Spleen (tissue), 11 donors: ENCODE results near the gene KIF21A. TPM values are rescaled to one million over a fixed set of nuclear protein-coding genes. Genes with fewer than 3 reads are reported as not detected.

ENCODE experiments used
- DNase-seq: peaks from one replicate; pipeline ENCODE4 v3.0.0-alpha.2; 2020
- H3K27ac ChIP-seq, 8 donors: fragments of 200-600 bp; sonication (generic) in 7 of 8; 1 replicate in 4 of 8; 2 replicates in 4 of 8; pipeline versions ENCODE4 v1.5.0 to v1.8.0; 2016 to 2021; ENCODE audit warnings: inconsistent platforms in 4 of 8, mild to moderate bottlenecking in 4 of 8, moderate library complexity in 1 of 8
- H3K27me3 ChIP-seq, 7 donors: fragments of 200-600 bp; sonication (generic) in 6 of 7; replicated peaks in 1 of 7; 1 replicate in 4 of 7; 2 replicates in 3 of 7; pipeline versions ENCODE4 v1.5.0 to v1.8.0; 2016 to 2021; ENCODE audit warnings: inconsistent platforms in 3 of 7, mild to moderate bottlenecking in 1 of 7
- H3K36me3 ChIP-seq, 6 donors: fragments of 200-600 bp; sonication (generic) in 5 of 6; 1 replicate in 4 of 6; 2 replicates in 2 of 6; pipeline versions ENCODE4 v1.5.0 to v1.8.0; 2016 to 2021; ENCODE audit warnings: inconsistent platforms in 2 of 6
- H3K4me1 ChIP-seq, 6 donors: fragments of 200-600 bp; sonication (generic) in 5 of 6; 1 replicate in 3 of 6; 2 replicates in 3 of 6; pipeline versions ENCODE4 v1.5.0 to v1.8.0; 2016 to 2021; ENCODE audit warnings: inconsistent platforms in 3 of 6
- H3K4me3 ChIP-seq, 8 donors: fragments of 200-600 bp; sonication (generic) in 7 of 8; 1 replicate in 4 of 8; 2 replicates in 4 of 8; pipeline versions ENCODE4 v1.5.0 to v1.8.0; 2016 to 2021; ENCODE audit warnings: inconsistent platforms in 4 of 8, mild to moderate bottlenecking in 4 of 8, moderate library complexity in 2 of 8
- H3K9me3 ChIP-seq, 8 donors: fragments of 200-600 bp; sonication (generic) in 7 of 8; 1 replicate in 4 of 8; 2 replicates in 4 of 8; pipeline versions ENCODE4 v1.5.0 to v1.8.0; 2016 to 2021; ENCODE audit warnings: inconsistent platforms in 4 of 8
- POLR2A ChIP-seq, 3 donors: fragments of 450-650 bp; IDR thresholded peaks; one replicate each; pipeline ENCODE4 v1.5.1; 2017; ENCODE audit warnings: antibody characterized with exemption in 3 of 3, mild to moderate bottlenecking in 1 of 3
- POLR2AphosphoS5 ChIP-seq, 3 donors: sonication (generic); formaldehyde crosslinking; IDR thresholded peaks; one replicate each; pipeline ENCODE4 v1.5.1; 2017; ENCODE audit warnings: antibody characterized with exemption in 3 of 3
- WGBS, 5 donors: extraction: QIAGEN DNeasy Blood & Tissue Kit in 3 of 5; methylation state at CpG; one replicate each; pipeline versions ENCODE4 v1.1.5 to v1.1.7; 2013 to 2018; 5-methylcytosine and 5-hydroxymethylcytosine counted together
- intact Hi-C: fragments of 100-400 bp; cut with DNase I; formaldehyde crosslinking; loops from one replicate; pipeline ENCODE4 v1.15.0; 2023; ENCODE audit warnings: low total_unique reads
- polyA plus RNA-seq, 3 donors: library from polyadenylated mRNA; stranded (reverse); fragments of 200-250 nt; gene quantifications; one replicate each; pipeline ENCODE4 v1.2.1, GENCODE V29; 2013
- total RNA-seq, 7 donors: library from RNA; depleted of rRNA in 3 of 7; stranded (reverse); fragments of >200 nt in 3 of 7; fragmentation: NEBNext Ultra II Directional in 4 of 7; extraction: Animal tissue kit (Norgen Biotek cat#: 25700) in 4 of 7; gene quantifications; one replicate each; pipeline versions ENCODE4 v1.1.0 to v1.2.1, GENCODE V29; 2016 to 2021
- TF ChIP-seq, protein P1 (sequence below), 11 experiments: fragments of 200-600 bp in 7 of 11; fragments of 450-650 bp in 4 of 11; sonication (generic) in 4 of 11; IDR thresholded peaks in 8 of 11; conservative IDR thresholded peaks in 3 of 11; 1 replicate in 7 of 11; 2 replicates in 4 of 11; pipeline versions ENCODE4 v1.4.0 to v1.8.0; 2016 to 2021; ENCODE audit warnings: antibody characterized with exemption in 11 of 11, inconsistent platforms in 4 of 11, mild to moderate bottlenecking in 1 of 11
- donor health status: healthy with polysubstance abuse.
- donor health status: DM: no; HTN: no; CAD: no; lungs with moderate emphysema.
- donor health status: DM: no; HTN: no; CAD: no.
- donor health status: Bipolar disorder and iron deficiency.
- donor health status: healthy.
- donor health status: DM: no; HTN: no; CAD: no.
- donor health status: DM: yes; HTN: yes; CAD: no.

KIF21A gene
- total and polyA plus RNA-seq, 10 donors, result 1.0 to 47.1 (median 11.8) TPM

DNA sequence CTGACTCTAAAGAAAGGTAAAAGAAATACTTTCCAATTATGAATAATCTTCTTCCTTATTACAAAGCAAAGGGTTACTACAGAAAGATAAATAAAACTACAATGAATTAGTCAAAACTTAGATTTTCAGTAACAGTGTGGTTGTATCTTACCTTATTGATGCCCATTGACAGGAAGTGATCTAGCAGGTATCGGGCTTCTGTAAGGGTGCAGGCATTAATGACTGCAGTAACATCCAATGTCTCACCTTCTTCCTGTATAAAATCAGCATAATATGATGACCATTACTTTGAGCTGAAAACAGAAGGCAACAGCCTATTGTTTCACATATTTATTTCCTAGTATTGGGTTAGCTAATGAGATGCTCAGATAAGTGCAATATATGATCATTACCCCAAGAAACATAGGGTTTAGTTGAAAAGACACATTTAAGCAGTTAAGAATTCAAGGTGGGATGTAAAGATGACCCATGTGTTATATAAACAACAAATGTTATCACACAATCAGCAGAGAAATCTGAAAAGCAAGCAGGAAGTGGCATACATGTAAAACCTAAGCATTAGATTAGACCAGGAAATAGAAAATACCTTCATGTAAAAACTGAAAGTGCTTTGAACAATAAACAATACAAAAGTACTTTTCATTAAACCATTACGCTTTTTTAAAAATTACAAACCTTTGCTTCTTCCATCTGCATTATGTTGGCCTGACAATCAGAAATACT lies 111.2 kb downstream of the KIF21A start:
- no peaks in the 10 kb centered on the region for H3K4me1 ChIP-seq
- H3K36me3 ChIP-seq, result peaks cover 0 to 24% (median 0%) of the 10 kb centered on the region in 6 donors
- 67 to 84% (median 80%) methylated on average over 2 of the region's 2 CpGs for WGBS, 5 donors
- intact Hi-C loops, result no loop called here
- no peaks in the 10 kb centered on the region for H3K27me3 ChIP-seq
- DNase-seq, result no peak
- no peak overlapping the region for H3K4me3 ChIP-seq
- no peak for TF ChIP-seq POLR2AphosphoS5 (IDR thresholded peaks at IDR 0.05)
- no peak for TF ChIP-seq POLR2A (IDR thresholded peaks at IDR 0.05)
- TF ChIP-seq, protein P1, sequence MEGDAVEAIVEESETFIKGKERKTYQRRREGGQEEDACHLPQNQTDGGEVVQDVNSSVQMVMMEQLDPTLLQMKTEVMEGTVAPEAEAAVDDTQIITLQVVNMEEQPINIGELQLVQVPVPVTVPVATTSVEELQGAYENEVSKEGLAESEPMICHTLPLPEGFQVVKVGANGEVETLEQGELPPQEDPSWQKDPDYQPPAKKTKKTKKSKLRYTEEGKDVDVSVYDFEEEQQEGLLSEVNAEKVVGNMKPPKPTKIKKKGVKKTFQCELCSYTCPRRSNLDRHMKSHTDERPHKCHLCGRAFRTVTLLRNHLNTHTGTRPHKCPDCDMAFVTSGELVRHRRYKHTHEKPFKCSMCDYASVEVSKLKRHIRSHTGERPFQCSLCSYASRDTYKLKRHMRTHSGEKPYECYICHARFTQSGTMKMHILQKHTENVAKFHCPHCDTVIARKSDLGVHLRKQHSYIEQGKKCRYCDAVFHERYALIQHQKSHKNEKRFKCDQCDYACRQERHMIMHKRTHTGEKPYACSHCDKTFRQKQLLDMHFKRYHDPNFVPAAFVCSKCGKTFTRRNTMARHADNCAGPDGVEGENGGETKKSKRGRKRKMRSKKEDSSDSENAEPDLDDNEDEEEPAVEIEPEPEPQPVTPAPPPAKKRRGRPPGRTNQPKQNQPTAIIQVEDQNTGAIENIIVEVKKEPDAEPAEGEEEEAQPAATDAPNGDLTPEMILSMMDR (IDR thresholded peaks at IDR 0.05 in 8 of 11, conservative IDR thresholded peaks at IDR 0.05 in 3 of 11), result no peak
- H3K9me3 ChIP-seq, result no peaks in the 10 kb centered on the region
- peak overlapping the region in 3 of 8 donors; percentile 33 to 62 (median 52) for H3K27ac ChIP-seq

DNA sequence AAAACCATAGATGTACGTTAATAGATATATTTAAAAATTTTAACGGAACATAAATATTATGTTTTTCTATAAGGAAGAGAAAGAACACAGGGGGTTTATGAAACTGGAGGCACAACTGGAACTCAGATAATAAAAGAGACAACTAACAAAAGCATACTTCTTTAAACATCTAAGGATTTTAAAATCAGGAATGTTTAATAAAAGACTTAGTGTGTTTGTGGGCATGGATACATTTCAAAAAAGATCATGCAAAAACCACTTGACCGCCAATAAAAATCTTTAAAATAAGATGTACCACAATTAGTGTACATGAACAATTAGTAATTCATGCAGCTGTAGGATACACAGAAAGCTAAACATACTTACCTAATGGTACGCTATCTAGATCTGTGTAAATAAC lies 113.0 kb downstream of the KIF21A start:
- intact Hi-C loops, result no loop called here
- WGBS, 5 donors, result 94 to 97% (median 95%) methylated on average over 4 of the region's 4 CpGs
- H3K9me3 ChIP-seq, result no peaks in the 10 kb centered on the region
- no peak overlapping the region for H3K27ac ChIP-seq
- TF ChIP-seq, protein P1 (IDR thresholded peaks at IDR 0.05 in 8 of 11, conservative IDR thresholded peaks at IDR 0.05 in 3 of 11), result no peak
- no peak for TF ChIP-seq POLR2AphosphoS5 (IDR thresholded peaks at IDR 0.05)
- no peak for TF ChIP-seq POLR2A (IDR thresholded peaks at IDR 0.05)
- H3K27me3 ChIP-seq, result no peaks in the 10 kb centered on the region
- H3K4me3 ChIP-seq, result no peak overlapping the region
- H3K36me3 ChIP-seq, result peaks cover 0 to 24% (median 0%) of the 10 kb centered on the region in 6 donors
- no peaks in the 10 kb centered on the region for H3K4me1 ChIP-seq
- no peak for DNase-seq

DNA sequence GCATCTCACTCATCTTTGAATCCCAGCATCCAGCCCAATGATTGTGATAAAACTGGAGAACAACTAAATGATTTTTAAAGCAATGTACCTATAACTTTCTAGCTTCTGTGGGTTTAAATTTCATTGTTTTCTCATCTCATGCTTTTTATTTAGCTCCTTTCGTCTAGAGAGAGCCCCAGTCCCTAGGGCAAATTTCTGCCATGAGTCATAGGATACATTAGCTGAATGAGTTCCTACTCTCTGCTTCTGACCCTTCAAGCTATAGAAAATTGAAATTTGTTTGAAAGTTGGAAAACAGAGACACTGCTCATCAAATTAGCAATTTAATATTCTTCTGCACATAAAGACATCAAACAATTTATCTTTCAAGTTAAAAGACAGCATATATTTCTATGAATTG lies 113.9 kb downstream of the KIF21A start:
- Histone ChIP-seq H3K27me3 (no peaks in the 10 kb centered on the region), H3K36me3 (peaks cover 0 to 24% (median 0%) of the 10 kb centered on the region in 6 donors), H3K27ac (no peak overlapping the region), H3K9me3 (no peaks in the 10 kb centered on the region), H3K4me3 (no peak overlapping the region), H3K4me1 (no peaks in the 10 kb centered on the region)
- 69 to 92% (median 86%) methylated on average over 1 of the region's 1 CpG for WGBS, 5 donors
- no peak for DNase-seq
- intact Hi-C loops, result no loop called here
- no peak for TF ChIP-seq POLR2AphosphoS5 (IDR thresholded peaks at IDR 0.05)
- no peak for TF ChIP-seq POLR2A (IDR thresholded peaks at IDR 0.05)
- TF ChIP-seq, protein P1 (IDR thresholded peaks at IDR 0.05 in 8 of 11, conservative IDR thresholded peaks at IDR 0.05 in 3 of 11), result no peak

DNA sequence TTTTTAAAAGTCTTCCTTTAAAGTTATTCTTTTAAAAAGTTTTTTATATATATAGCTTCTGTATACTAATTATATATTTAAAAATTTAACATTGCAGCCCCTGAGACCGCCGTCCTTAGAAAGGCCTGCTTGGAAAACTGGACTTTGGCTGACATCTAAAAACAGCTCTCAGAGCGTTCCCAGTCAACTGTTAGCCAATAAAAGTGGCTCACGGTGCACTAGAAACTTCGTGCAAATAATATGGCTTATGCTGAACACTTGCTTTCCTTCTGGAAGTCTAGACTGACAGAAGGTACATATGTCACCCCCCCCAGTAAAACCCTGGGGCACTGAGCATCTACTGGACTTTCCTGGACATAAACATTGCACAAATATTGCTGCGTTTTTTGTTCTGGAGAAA lies 115.0 kb downstream of the KIF21A start:
- TF ChIP-seq, protein P1 (IDR thresholded peaks at IDR 0.05 in 8 of 11, conservative IDR thresholded peaks at IDR 0.05 in 3 of 11), result no peak
- TF ChIP-seq POLR2A (IDR thresholded peaks at IDR 0.05) (no peak), POLR2AphosphoS5 (IDR thresholded peaks at IDR 0.05) (no peak)
- intact Hi-C loops, result no loop called here

More for the DNA sequence above, 115.0 kb downstream of the KIF21A start:
- no peak for DNase-seq
- no peaks in the 10 kb centered on the region for H3K27me3 ChIP-seq
- WGBS, 5 donors, result 89 to 96% (median 94%) methylated on average over 6 of the region's 6 CpGs
- no peaks in the 10 kb centered on the region for H3K4me1 ChIP-seq
- no peak overlapping the region for H3K27ac ChIP-seq
- no peaks in the 10 kb centered on the region for H3K9me3 ChIP-seq
- peaks cover 0 to 23% (median 0%) of the 10 kb centered on the region in 6 donors for H3K36me3 ChIP-seq
- no peak overlapping the region for H3K4me3 ChIP-seq
